Loucy (cell line): ENCODE measurements around the gene NPC1.

Experiments
- H2AFZ ChIP-seq: fragments of 200-600 bp; sonication (generic); 2 replicates; pipeline ENCODE4 v1.6.0; 2016; ENCODE audit warnings: antibody characterized with exemption, mild to moderate bottlenecking, low read length, moderate library complexity
- H3F3A ChIP-seq: fragments of 200-600 bp; 2 replicates; pipeline ENCODE4 v1.6.0; 2016; ENCODE audit warnings: antibody characterized with exemption, low read depth, mild to moderate bottlenecking
- H3K27me3 ChIP-seq: fragments of 200-600 bp; sonication (generic); 2 replicates; pipeline ENCODE4 v1.6.1; 2014; ENCODE audit warnings: low read length, mild to moderate bottlenecking; ENCODE audit not compliant: insufficient read depth, poor library complexity, severe bottlenecking
- H3K36me3 ChIP-seq: fragments of 200-600 bp; sonication (generic); 2 replicates; pipeline ENCODE4 v1.6.1; 2016; ENCODE audit warnings: low read length; ENCODE audit not compliant: insufficient read depth
- H3K4me1 ChIP-seq: fragments of 200-600 bp; sonication (generic); 2 replicates; pipeline ENCODE4 v1.5.1; 2014; ENCODE audit warnings: low read length, mild to moderate bottlenecking; ENCODE audit not compliant: insufficient read depth, poor library complexity, severe bottlenecking
- H3K4me2 ChIP-seq: fragments of 200-600 bp; sonication (generic); 2 replicates; pipeline ENCODE4 v1.6.0; 2014; ENCODE audit warnings: antibody characterized with exemption, low read length, low read depth, mild to moderate bottlenecking; ENCODE audit not compliant: poor library complexity, severe bottlenecking
- H3K4me3 ChIP-seq: fragments of 200-600 bp; sonication (generic); 2 replicates; pipeline ENCODE4 v1.5.1; 2014; ENCODE audit warnings: low read length, mild to moderate bottlenecking, mixed read lengths; ENCODE audit not compliant: poor library complexity, severe bottlenecking
- H3K79me2 ChIP-seq: fragments of 200-600 bp; sonication (generic); 2 replicates; pipeline ENCODE4 v1.6.1; 2014; ENCODE audit warnings: low read length; ENCODE audit not compliant: insufficient read depth
- H3K9ac ChIP-seq: fragments of 200-600 bp; sonication (generic); 2 replicates; pipeline ENCODE4 v1.6.0; 2014; ENCODE audit warnings: mild to moderate bottlenecking, low read depth, low read length, moderate library complexity; ENCODE audit not compliant: poor library complexity, severe bottlenecking
- H3K9me2 ChIP-seq: fragments of 200-600 bp; sonication (generic); replicated peaks from 2 replicates; pipeline ENCODE4 v1.6.1; 2016; ENCODE audit warnings: low read depth, low read length, mixed read lengths
- H3K9me3 ChIP-seq: fragments of 200-600 bp; sonication (generic); 2 replicates; pipeline ENCODE4 v1.6.1; 2014; ENCODE audit warnings: mild to moderate bottlenecking, antibody characterized with exemption, low read length, low read depth; ENCODE audit not compliant: insufficient read depth
- H4K20me1 ChIP-seq: fragments of 200-600 bp; sonication (generic); 2 replicates; pipeline ENCODE4 v1.6.0; 2014; ENCODE audit warnings: antibody characterized with exemption, low read length, mild to moderate bottlenecking; ENCODE audit not compliant: insufficient read depth, poor library complexity, severe bottlenecking
- CTCF ChIP-seq: fragments of 200-600 bp; sonication (generic); conservative IDR thresholded peaks from 2 replicates; pipeline ENCODE4 v1.5.1; 2014; ENCODE audit warnings: mild to moderate bottlenecking, antibody characterized with exemption, low read length
- EZH2phosphoT487 ChIP-seq: fragments of 200-600 bp; IDR thresholded peaks from 2 replicates; pipeline ENCODE4 v1.6.1; 2018; ENCODE audit warnings: antibody characterized with exemption, mild to moderate bottlenecking, moderate library complexity, borderline replicate concordance

NPC1 gene

GRCh38 chr18:23537274-23537673 is 49.0 kb downstream of the NPC1 start:
- no peak overlapping the region for H3K4me3 ChIP-seq
- H3K27me3 ChIP-seq, result no peaks in the 10 kb centered on the region
- peaks cover 83% of the 10 kb centered on the region for H3K36me3 ChIP-seq
- no peak overlapping the region for H2AFZ ChIP-seq
- TF ChIP-seq EZH2phosphoT487, result no peak
- TF ChIP-seq CTCF, result no peak
- H3K9me2 ChIP-seq, result no peaks in the 10 kb centered on the region
- no peaks in the 10 kb centered on the region for H4K20me1 ChIP-seq
- no peak overlapping the region for H3K4me2 ChIP-seq
- peaks cover 18% of the 10 kb centered on the region for H3K4me1 ChIP-seq
- no peaks in the 10 kb centered on the region for H3K9me3 ChIP-seq
- H3K79me2 ChIP-seq, result no peaks in the 10 kb centered on the region
- H3K9ac ChIP-seq, result no peak overlapping the region
- no peaks in the 10 kb centered on the region; the same call in 1 of the 2 replicates for H3F3A ChIP-seq

GRCh38 chr18:23536204-23536603 is 50.1 kb downstream of the NPC1 start:
- H2AFZ ChIP-seq, result no peak overlapping the region
- H3K9me3 ChIP-seq, result no peaks in the 10 kb centered on the region
- H3K4me3 ChIP-seq, result no peak overlapping the region
- H3K9ac ChIP-seq, result no peak overlapping the region
- no peaks in the 10 kb centered on the region for H3K27me3 ChIP-seq
- TF ChIP-seq EZH2phosphoT487, result no peak
- TF ChIP-seq CTCF, result no peak
- peaks cover 10% of the 10 kb centered on the region for H3K4me1 ChIP-seq
- no peaks in the 10 kb centered on the region for H3K9me2 ChIP-seq
- no peak overlapping the region for H3K4me2 ChIP-seq
- no peaks in the 10 kb centered on the region; the same call in 1 of the 2 replicates for H3F3A ChIP-seq
- H4K20me1 ChIP-seq, result no peaks in the 10 kb centered on the region
- H3K79me2 ChIP-seq, result no peaks in the 10 kb centered on the region
- peaks cover 91% of the 10 kb centered on the region for H3K36me3 ChIP-seq

DNA sequence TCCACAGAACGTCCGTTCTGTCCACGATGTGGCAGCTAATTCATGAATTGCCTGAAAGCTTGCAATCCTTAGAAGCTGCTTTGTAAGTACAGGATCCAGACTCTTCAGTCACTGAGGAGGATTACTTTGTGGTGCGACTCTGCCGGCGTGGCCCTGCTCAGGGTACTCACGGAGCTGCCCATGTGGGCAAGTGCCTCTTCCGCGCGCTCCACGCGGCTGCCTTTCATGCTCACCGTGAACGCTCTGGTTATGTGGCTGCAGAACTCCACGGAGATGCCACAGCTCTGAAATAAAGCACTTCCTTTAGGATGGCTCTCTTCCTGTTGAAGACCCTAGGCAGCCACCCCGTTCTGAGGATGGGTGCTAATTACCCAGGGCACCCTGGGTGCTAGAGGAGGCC is 52.0 kb downstream of the NPC1 start:
- Histone ChIP-seq H3F3A (no peaks in the 10 kb centered on the region), H2AFZ (no peak overlapping the region), H3K9ac (no peak overlapping the region), H4K20me1 (no peaks in the 10 kb centered on the region), H3K4me3 (no peak overlapping the region), H3K9me3 (no peaks in the 10 kb centered on the region), H3K27me3 (no peaks in the 10 kb centered on the region), H3K4me2 (no peak overlapping the region), H3K4me1 (no peaks in the 10 kb centered on the region), H3K9me2 (no peaks in the 10 kb centered on the region), H3K79me2 (no peaks in the 10 kb centered on the region), H3K36me3 (peaks cover 94% of the 10 kb centered on the region; the same call in 1 of the 2 replicates)
- TF ChIP-seq CTCF (no peak), EZH2phosphoT487 (no peak)
